ENCODE results near the gene MIXL1. TPM values are rescaled to one million over a fixed set of nuclear protein-coding genes. Genes with fewer than 3 reads are reported as not detected.
A peak's percentile ranks its signal among the peaks of the same experiment; 100 is the strongest.

Gene MIXL1
- total RNA-seq, 1 experiment from 2014 or later: not detected

- H3K27ac Mint-ChIP-seq (ENCODE audit: low read depth, unreplicated experiment): no peak overlapping the region
- POLR2A ChIA-PET: interaction anchor here (0.6 to 1.8 kb wide), 3 partner anchors 11 to 497 kb away, joined by 3 to 7 read pairs (median 6); no protein-coding TSS in a partner anchor
- DNase-seq (ENCODE audit: unreplicated experiment): no peak
- H3K36me3 Mint-ChIP-seq (ENCODE audit: insufficient read depth, unreplicated experiment): no peaks in the 10 kb centered on the region
- H3K27me3 Mint-ChIP-seq (ENCODE audit: insufficient read depth, unreplicated experiment): no peaks in the 10 kb centered on the region
- CTCF ChIA-PET: interaction anchor here (0.7 to 2.7 kb wide), 8 partner anchors 10 to 791 kb away, joined by 3 to 20 read pairs (median 4); no protein-coding TSS in a partner anchor
- no TSS peak for BruUV-seq (replicated peaks)
- TF ChIP-seq, protein P1, sequence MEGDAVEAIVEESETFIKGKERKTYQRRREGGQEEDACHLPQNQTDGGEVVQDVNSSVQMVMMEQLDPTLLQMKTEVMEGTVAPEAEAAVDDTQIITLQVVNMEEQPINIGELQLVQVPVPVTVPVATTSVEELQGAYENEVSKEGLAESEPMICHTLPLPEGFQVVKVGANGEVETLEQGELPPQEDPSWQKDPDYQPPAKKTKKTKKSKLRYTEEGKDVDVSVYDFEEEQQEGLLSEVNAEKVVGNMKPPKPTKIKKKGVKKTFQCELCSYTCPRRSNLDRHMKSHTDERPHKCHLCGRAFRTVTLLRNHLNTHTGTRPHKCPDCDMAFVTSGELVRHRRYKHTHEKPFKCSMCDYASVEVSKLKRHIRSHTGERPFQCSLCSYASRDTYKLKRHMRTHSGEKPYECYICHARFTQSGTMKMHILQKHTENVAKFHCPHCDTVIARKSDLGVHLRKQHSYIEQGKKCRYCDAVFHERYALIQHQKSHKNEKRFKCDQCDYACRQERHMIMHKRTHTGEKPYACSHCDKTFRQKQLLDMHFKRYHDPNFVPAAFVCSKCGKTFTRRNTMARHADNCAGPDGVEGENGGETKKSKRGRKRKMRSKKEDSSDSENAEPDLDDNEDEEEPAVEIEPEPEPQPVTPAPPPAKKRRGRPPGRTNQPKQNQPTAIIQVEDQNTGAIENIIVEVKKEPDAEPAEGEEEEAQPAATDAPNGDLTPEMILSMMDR (IDR thresholded peaks at IDR 0.05; ENCODE audit: unreplicated experiment): no peak
- no peaks in the 10 kb centered on the region for H3K4me1 Mint-ChIP-seq (ENCODE audit: insufficient read depth, unreplicated experiment)
- intact Hi-C loops (cut with micrococcal nuclease): no loop called here
- H3K9me3 Mint-ChIP-seq (ENCODE audit: unreplicated experiment): peaks cover 6% of the 10 kb centered on the region
- H3K4me3 Mint-ChIP-seq (ENCODE audit: unreplicated experiment): no peak overlapping the region
These were observed 12.2 kb upstream of the MIXL1 start for GRCh38 chr1:226211181-226211821.

DNA sequence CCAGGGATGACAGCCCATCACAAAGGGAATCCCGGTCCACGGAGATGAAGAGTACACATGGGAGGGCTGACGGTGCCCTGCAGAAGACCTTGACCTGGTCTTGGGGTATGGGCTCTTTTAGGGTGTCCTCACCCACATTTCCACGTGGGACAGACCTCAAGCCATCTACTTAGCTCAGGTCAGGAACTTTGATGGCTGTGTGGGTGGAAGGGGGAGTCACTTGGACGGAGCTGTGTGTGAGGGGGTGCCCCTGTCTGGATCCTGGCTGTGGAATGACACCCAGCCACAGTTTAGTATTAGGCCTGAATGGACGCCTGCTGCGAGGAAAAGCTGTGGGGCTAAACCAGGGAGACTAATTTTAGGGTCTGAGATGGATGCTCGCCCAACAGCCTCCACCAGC, 10.9 kb upstream of the MIXL1 start:
- intact Hi-C loops (cut with micrococcal nuclease): no loop called here
- no peak overlapping the region for H3K27ac Mint-ChIP-seq (ENCODE audit: low read depth, unreplicated experiment)
- ChIA-PET CTCF (interaction anchor here (2.0 to 2.7 kb wide), 2 partner anchors 14 to 87 kb away, joined by 14 to 20 read pairs; no protein-coding TSS in a partner anchor), POLR2A (no interaction called here)
- no peaks in the 10 kb centered on the region for H3K27me3 Mint-ChIP-seq (ENCODE audit: insufficient read depth, unreplicated experiment)
- DNase-seq (ENCODE audit: unreplicated experiment): no peak
- no peak overlapping the region for H3K4me3 Mint-ChIP-seq (ENCODE audit: unreplicated experiment)
- no TSS peak for BruUV-seq (replicated peaks)
- H3K9me3 Mint-ChIP-seq (ENCODE audit: unreplicated experiment): no peaks in the 10 kb centered on the region
- H3K4me1 Mint-ChIP-seq (ENCODE audit: insufficient read depth, unreplicated experiment): no peaks in the 10 kb centered on the region
- TF ChIP-seq, protein P1 (IDR thresholded peaks at IDR 0.05; ENCODE audit: unreplicated experiment): no peak
- H3K36me3 Mint-ChIP-seq (ENCODE audit: insufficient read depth, unreplicated experiment): no peaks in the 10 kb centered on the region

GRCh38 chr1:226215239-226215638, 8.2 kb upstream of the MIXL1 start:
- no peaks in the 10 kb centered on the region for H3K36me3 Mint-ChIP-seq (ENCODE audit: insufficient read depth, unreplicated experiment)
- intact Hi-C loops (cut with micrococcal nuclease): no loop called here
- BruUV-seq (replicated peaks): no TSS peak
- TF ChIP-seq, protein P1 (IDR thresholded peaks at IDR 0.05; ENCODE audit: unreplicated experiment): no peak
- H3K27ac Mint-ChIP-seq (ENCODE audit: low read depth, unreplicated experiment): peak overlapping the region; percentile 78
- CTCF ChIA-PET: interaction anchor here (0.5 to 1.3 kb wide), 3 partner anchors 12 to 395 kb away, joined by 3 read pairs; no protein-coding TSS in a partner anchor
- H3K4me3 Mint-ChIP-seq (ENCODE audit: unreplicated experiment): no peak overlapping the region
- POLR2A ChIA-PET: no interaction called here
- H3K27me3 Mint-ChIP-seq (ENCODE audit: insufficient read depth, unreplicated experiment): no peaks in the 10 kb centered on the region
- DNase-seq (ENCODE audit: unreplicated experiment): no peak
- H3K9me3 Mint-ChIP-seq (ENCODE audit: unreplicated experiment): no peaks in the 10 kb centered on the region
- no peaks in the 10 kb centered on the region for H3K4me1 Mint-ChIP-seq (ENCODE audit: insufficient read depth, unreplicated experiment)

GRCh38 chr1:226216056-226216455, 7.4 kb upstream of the MIXL1 start:
- Mint-ChIP-seq H3K27ac (ENCODE audit: low read depth, unreplicated experiment) (no peak overlapping the region), H3K9me3 (ENCODE audit: unreplicated experiment) (no peaks in the 10 kb centered on the region), H3K36me3 (ENCODE audit: insufficient read depth, unreplicated experiment) (no peaks in the 10 kb centered on the region), H3K4me1 (ENCODE audit: insufficient read depth, unreplicated experiment) (no peaks in the 10 kb centered on the region), H3K4me3 (ENCODE audit: unreplicated experiment) (no peak overlapping the region), H3K27me3 (ENCODE audit: insufficient read depth, unreplicated experiment) (no peaks in the 10 kb centered on the region)
- ChIA-PET CTCF (interaction anchor here (0.7 to 3.2 kb wide), 3 partner anchors 13 to 377 kb away, joined by 3 to 20 read pairs (median 4); no protein-coding TSS in a partner anchor), POLR2A (no interaction called here)
- TF ChIP-seq, protein P1 (IDR thresholded peaks at IDR 0.05; ENCODE audit: unreplicated experiment): no peak
- BruUV-seq (replicated peaks): no TSS peak
- intact Hi-C loops (cut with micrococcal nuclease): no loop called here
- no peak for DNase-seq (ENCODE audit: unreplicated experiment)
